IMR-90 (cell line): ENCODE results near the gene TGFA. TPM values are rescaled to one million over a fixed set of nuclear protein-coding genes. Genes with fewer than 3 reads are reported as not detected.

Experiments used
- ATAC-seq: fragments of 200-7000 bp; cut with Tn5 transposase; 2 replicates; pipeline ENCODE4 v1.9.1; 2020; ENCODE audit warnings: low read depth, mild to moderate bottlenecking, moderate library complexity
- BruUV-seq: library from RNA; stranded (reverse); fragments of 400-500 nt; replicated peaks from 2 replicates; lab custom pipeline; 2021; lab: Mats Ljungman, UMichigan
- CTCF ChIA-PET: fragments of 300-600 bp; formaldehyde crosslinking; extraction: SDS; loops from one replicate; lab custom pipeline; 2021; ENCODE audit warnings: antibody characterized with exemption; lab: Yijun Ruan, JAX
- POLR2A ChIA-PET: fragments of 300-600 bp; sonication (Branson Sonifier 250); formaldehyde crosslinking; loops from one replicate; lab custom pipeline; 2022; ENCODE audit warnings: antibody characterized with exemption; ENCODE audit not compliant: unreplicated experiment; lab: Charles Lee
- DNase-seq: peaks from one replicate; pipeline ENCODE4 v3.0.0; 2013
- H2AFZ ChIP-seq: replicated peaks from 2 replicates; pipeline ENCODE3; 2013; ENCODE audit warnings: low read length, mild to moderate bottlenecking; ENCODE audit not compliant: poor library complexity
- H2AK5ac ChIP-seq: 2 replicates; pipeline ENCODE4 v1.6.1; 2013; ENCODE audit warnings: low read depth, low read length, inconsistent platforms
- H2AK9ac ChIP-seq: replicated peaks from 2 replicates; pipeline ENCODE3; 2013; ENCODE audit warnings: mild to moderate bottlenecking, low read depth, low read length, moderate library complexity; ENCODE audit not compliant: poor library complexity
- H2BK120ac ChIP-seq: 2 replicates; pipeline ENCODE4 v1.6.1; 2013; ENCODE audit warnings: low read depth, low read length, inconsistent platforms
- H2BK15ac ChIP-seq: 3 replicates; pipeline ENCODE4 v1.6.1; 2013; ENCODE audit warnings: low read depth, low read length, inconsistent platforms
- H2BK20ac ChIP-seq: 2 replicates; pipeline ENCODE4 v1.6.1; 2013; ENCODE audit warnings: low read depth, mild to moderate bottlenecking, inconsistent platforms, low read length, moderate library complexity
- H2BK5ac ChIP-seq: 2 replicates; pipeline ENCODE4 v1.6.1; 2013; ENCODE audit warnings: mild to moderate bottlenecking, low read depth, low read length, inconsistent platforms; ENCODE audit not compliant: poor library complexity, severe bottlenecking
- H3K14ac ChIP-seq: replicated peaks from 2 replicates; pipeline ENCODE4 v1.6.1; 2013; ENCODE audit warnings: low read depth, low read length, inconsistent platforms
- H3K18ac ChIP-seq: 2 replicates; pipeline ENCODE4 v1.6.1; 2013; ENCODE audit warnings: low read depth, low read length, control low read depth
- H3K23ac ChIP-seq: 2 replicates; pipeline ENCODE4 v1.6.1; 2013; ENCODE audit warnings: low read depth, low read length, inconsistent platforms
- H3K27ac ChIP-seq: 2 replicates; pipeline ENCODE4 v1.5.1; 2013; ENCODE audit warnings: mild to moderate bottlenecking, control low read depth, low read length; ENCODE audit not compliant: insufficient read depth
- H3K27me3 ChIP-seq: 2 replicates; pipeline ENCODE4 v1.6.1; 2013; ENCODE audit warnings: low read length; ENCODE audit not compliant: control insufficient read depth, insufficient read depth
- H3K36me3 ChIP-seq: 2 replicates; pipeline ENCODE4 v1.6.1; 2013; ENCODE audit warnings: low read length, mixed read lengths; ENCODE audit not compliant: control insufficient read depth, insufficient read depth
- H3K4ac ChIP-seq: 2 replicates; pipeline ENCODE4 v1.6.1; 2013; ENCODE audit warnings: low read depth, low read length, inconsistent platforms
- H3K4me1 ChIP-seq: 2 replicates; pipeline ENCODE4 v1.6.1; 2013; ENCODE audit warnings: low read length, mixed read lengths; ENCODE audit not compliant: control insufficient read depth, insufficient read depth
- H3K4me2 ChIP-seq: 2 replicates; pipeline ENCODE4 v1.6.1; 2013; ENCODE audit warnings: low read depth, mild to moderate bottlenecking, control low read depth, low read length, moderate library complexity
- H3K4me3 ChIP-seq: 2 replicates; pipeline ENCODE4 v1.5.1; 2013; ENCODE audit warnings: low read depth, mild to moderate bottlenecking, control low read depth, low read length, moderate library complexity; ENCODE audit not compliant: insufficient read depth
- H3K56ac ChIP-seq: 2 replicates; pipeline ENCODE4 v1.6.1; 2013; ENCODE audit warnings: low read length, inconsistent platforms; ENCODE audit not compliant: insufficient read depth; ENCODE audit errors: extremely low read depth
- H3K79me1 ChIP-seq, 2 experiments: 2 replicates each; pipeline ENCODE4 v1.6.1; 2013; ENCODE audit warnings: low read length in 2 of 2, inconsistent platforms in 1 of 2, low read depth in 1 of 2
- H3K9ac ChIP-seq: 2 replicates; pipeline ENCODE4 v1.6.1; 2013; ENCODE audit warnings: low read depth, low read length, control low read depth
- H3K9me1 ChIP-seq: 2 replicates; pipeline ENCODE4 v1.6.1; 2013; ENCODE audit warnings: low read length, inconsistent platforms; ENCODE audit not compliant: insufficient read depth
- H3K9me3 ChIP-seq: 2 replicates; pipeline ENCODE4 v1.6.1; 2013; ENCODE audit warnings: low read length; ENCODE audit not compliant: control insufficient read depth, insufficient read depth
- H4K20me1 ChIP-seq: 2 replicates; pipeline ENCODE4 v1.6.1; 2013; ENCODE audit warnings: low read length, inconsistent platforms; ENCODE audit not compliant: insufficient read depth
- H4K5ac ChIP-seq: 2 replicates; pipeline ENCODE4 v1.6.1; 2013; ENCODE audit warnings: mild to moderate bottlenecking, low read depth, low read length, control low read depth
- H4K8ac ChIP-seq, 2 experiments: 2 replicates each; pipeline ENCODE4 v1.6.1; 2013; ENCODE audit warnings: low read depth in 2 of 2, low read length in 2 of 2, control low read depth in 1 of 2, inconsistent platforms in 1 of 2
- H4K91ac ChIP-seq: 2 replicates; pipeline ENCODE4 v1.6.1; 2013; ENCODE audit warnings: low read depth, low read length, inconsistent platforms; ENCODE audit not compliant: insufficient read depth
- BHLHE40 ChIP-seq: fragments of 150-350 bp; IDR thresholded peaks from 2 replicates; pipeline ENCODE4 v1.6.1; 2016; ENCODE audit warnings: mild to moderate bottlenecking, low read depth, low read length
- CEBPB ChIP-seq: IDR thresholded peaks from 2 replicates; pipeline ENCODE4 v1.6.1; 2012; ENCODE audit warnings: low read depth, low read length, improper control_type of control experiment
- CHD1 ChIP-seq: IDR thresholded peaks from 2 replicates; pipeline ENCODE4 v1.6.1; 2012; ENCODE audit warnings: low read depth, low read length, improper control_type of control experiment
- CTCF ChIP-seq: conservative IDR thresholded peaks from 2 replicates; pipeline ENCODE4 v1.5.1; 2012; ENCODE audit warnings: mild to moderate bottlenecking, low read depth, low read length, improper control_type of control experiment
- MXI1 ChIP-seq: IDR thresholded peaks from 2 replicates; pipeline ENCODE4 v1.6.1; 2012; ENCODE audit warnings: low read depth, mild to moderate bottlenecking, low read length, moderate library complexity, borderline replicate concordance
- POLR2A ChIP-seq: IDR thresholded peaks from 2 replicates; pipeline ENCODE4 v1.6.1; 2012; ENCODE audit warnings: mild to moderate bottlenecking, low read depth, low read length
- RCOR1 ChIP-seq: IDR thresholded peaks from 2 replicates; pipeline ENCODE4 v1.6.1; 2012; ENCODE audit warnings: mild to moderate bottlenecking, low read length, improper control_type of control experiment; ENCODE audit not compliant: insufficient replicate concordance
- RFX5 ChIP-seq: IDR thresholded peaks from 2 replicates; pipeline ENCODE4 v1.8.0; 2012; ENCODE audit warnings: low read depth, mild to moderate bottlenecking, low read length, moderate library complexity
- WGBS, 2 experiments: methylation state at CpG; one replicate each; pipeline versions ENCODE4 v1.1.5 to v1.1.7; 2013; ENCODE audit warnings: missing lambda C conversion rate in 2 of 2; ENCODE audit not compliant: insufficient read length in 1 of 2; ENCODE audit errors: extremely low coverage in 2 of 2; 5-methylcytosine and 5-hydroxymethylcytosine counted together
- dilution Hi-C: fragments of 300-500 bp; cut with HindIII; formaldehyde crosslinking; loops from one replicate; pipeline ENCODE4 v1.14.3; 2018; ENCODE audit warnings: low sequenced_read_pairs; ENCODE audit not compliant: unreplicated experiment
- in situ Hi-C: fragments of 300-500 bp; cut with MboI; formaldehyde crosslinking; loops from 3 replicates; pipeline ENCODE4 v1.14.3; 2019; ENCODE audit warnings: low sequenced_read_pairs, inconsistent platforms, mixed read lengths
- intact Hi-C: fragments of 100-400 bp; cut with micrococcal nuclease; formaldehyde crosslinking; loops from 2 replicates; pipeline ENCODE4 v1.10.0; 2022
- polyA plus RNA-seq, 3 experiments: library from polyadenylated mRNA; depleted of rRNA; stranded (reverse); fragments of >200 nt; gene quantifications; 2 replicates each; pipeline ENCODE4 v1.2.3, GENCODE V29; 2012; ENCODE audit warnings: low replicate concordance in 1 of 3
- total RNA-seq: library from RNA; depleted of rRNA; stranded (reverse); fragments of >200 nt; gene quantifications from 2 replicates; pipeline ENCODE4 v1.2.3, GENCODE V29; 2012
- TF ChIP-seq, protein P1 (sequence below): fragments of 150-350 bp; IDR thresholded peaks from 2 replicates; pipeline ENCODE4 v1.6.1; 2017; ENCODE audit warnings: mild to moderate bottlenecking, antibody characterized with exemption, low read length, low read depth

Gene TGFA
- total and polyA plus RNA-seq, 2 of the 4 experiments (the other 2 are of a cell fraction), result not detected

DNA sequence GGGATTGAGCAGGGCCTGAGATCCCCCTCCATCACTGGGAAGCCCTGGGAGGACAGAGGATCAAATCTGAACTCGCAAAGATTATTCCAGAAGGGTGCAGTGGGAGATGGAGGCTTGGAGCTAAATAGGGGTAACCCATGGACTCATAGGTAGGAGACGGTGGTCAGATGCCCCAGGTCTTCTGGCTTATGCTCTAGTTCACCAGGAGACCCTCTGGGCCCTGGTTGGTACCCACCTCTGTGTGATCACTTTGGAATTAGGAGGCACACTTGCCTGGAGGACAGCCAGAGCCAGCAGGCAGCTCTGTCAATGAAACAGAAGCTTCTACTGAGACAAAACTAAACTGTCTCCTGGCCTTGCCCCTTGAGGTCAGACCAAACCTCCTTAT lies 110.6 kb downstream of the TGFA start:
- BruUV-seq, result no TSS peak
- no peaks in the 10 kb centered on the region for H3K9me3 ChIP-seq
- DNase-seq, result no peak
- ChIA-PET POLR2A (interaction anchor here (0.6 kb wide), 1 partner anchor 30 kb away, joined by 3 read pairs; no protein-coding TSS in a partner anchor), CTCF (no interaction called here)
- no peak for TF ChIP-seq CEBPB
- TF ChIP-seq POLR2A, result no peak
- no peak for TF ChIP-seq RCOR1
- TF ChIP-seq CHD1, result no peak
- TF ChIP-seq CTCF, result no peak
- TF ChIP-seq MXI1, result no peak
- TF ChIP-seq RFX5, result no peak
- TF ChIP-seq, protein P1, sequence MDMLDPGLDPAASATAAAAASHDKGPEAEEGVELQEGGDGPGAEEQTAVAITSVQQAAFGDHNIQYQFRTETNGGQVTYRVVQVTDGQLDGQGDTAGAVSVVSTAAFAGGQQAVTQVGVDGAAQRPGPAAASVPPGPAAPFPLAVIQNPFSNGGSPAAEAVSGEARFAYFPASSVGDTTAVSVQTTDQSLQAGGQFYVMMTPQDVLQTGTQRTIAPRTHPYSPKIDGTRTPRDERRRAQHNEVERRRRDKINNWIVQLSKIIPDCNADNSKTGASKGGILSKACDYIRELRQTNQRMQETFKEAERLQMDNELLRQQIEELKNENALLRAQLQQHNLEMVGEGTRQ, result no peak
- TF ChIP-seq BHLHE40, result no peak
- 17% methylated on average over 1 of the region's 2 CpGs; no CpG with 5 or more reads in 1 of the 2 experiments for WGBS, 2 experiments
- H4K8ac ChIP-seq, result no peak overlapping the region
- no peak overlapping the region for H3K4me2 ChIP-seq
- no peak overlapping the region for H3K9ac ChIP-seq
- no peaks in the 10 kb centered on the region for H3K4me1 ChIP-seq
- no peaks in the 10 kb centered on the region for H3K9me1 ChIP-seq
- no peak overlapping the region for H2AFZ ChIP-seq
- no peak for ATAC-seq
- H3K27me3 ChIP-seq, result 0 out of 2 replicates have a peak, but pooled peaks cover 2% of the 10 kb centered on the region
- H3K14ac ChIP-seq, result no peak overlapping the region
- no peak overlapping the region for H2BK120ac ChIP-seq
- in situ Hi-C loops, result no loop called here
- H3K56ac ChIP-seq, result no peak overlapping the region
- no peaks in the 10 kb centered on the region for H3K79me1 ChIP-seq
- H3K23ac ChIP-seq, result no peak overlapping the region
- no peak overlapping the region for H3K18ac ChIP-seq
- dilution Hi-C loops, result no loop called here
- no peak overlapping the region for H2AK9ac ChIP-seq
- no peak overlapping the region for H2BK20ac ChIP-seq
- H3K4me3 ChIP-seq, result no peak overlapping the region
- no peak overlapping the region for H3K4ac ChIP-seq
- no peak overlapping the region for H4K91ac ChIP-seq
- no peaks in the 10 kb centered on the region for H3K36me3 ChIP-seq
- no peak overlapping the region for H4K5ac ChIP-seq
- no peak overlapping the region for H2AK5ac ChIP-seq
- intact Hi-C loops, result no loop called here
- H4K20me1 ChIP-seq, result no peaks in the 10 kb centered on the region
- H3K27ac ChIP-seq, result no peak overlapping the region
- no peak overlapping the region for H2BK15ac ChIP-seq
- H2BK5ac ChIP-seq, result no peak overlapping the region
